Suprapubic skin (tissue), 3 donors: Measurements from ENCODE around the gene DHRS4L2.

ENCODE experiments used
- CTCF ChIP-seq, 2 donors: fragments of 200-600 bp in 1 of 2; fragments of 450-650 bp in 1 of 2; sonication (generic) in 1 of 2; IDR thresholded peaks; one replicate each; pipeline ENCODE4 v1.5.1; 2016 to 2019; ENCODE audit warnings: antibody characterized with exemption in 2 of 2, mild to moderate bottlenecking in 1 of 2, moderate library complexity in 1 of 2
- POLR2A ChIP-seq, 2 donors: fragments of 450-650 bp; IDR thresholded peaks; one replicate each; pipeline ENCODE4 v1.6.1; 2017; ENCODE audit warnings: antibody characterized with exemption in 2 of 2, mild to moderate bottlenecking in 2 of 2, moderate library complexity in 2 of 2

GRCh38 chr14:23942587-23942986 lies 46.1 kb upstream of the DHRS4L2 start:
- TF ChIP-seq POLR2A (IDR thresholded peaks at IDR 0.05) (no peak), CTCF (IDR thresholded peaks at IDR 0.05) (no peak)
